Suppressor macrophage (primary cell): ENCODE data around the gene KRTAP3-1.
"Not testable (repeated sequence)": the region's sequence is repeated elsewhere in the genome, so short reads cannot be mapped to it uniquely, and the experiment has no call there.

Source experiments
- DNase-seq, 4 experiments: peaks; one replicate each; pipeline ENCODE4 v3.0.0-alpha.2; 2020 to 2022

Gene KRTAP3-1

GRCh38 chr17:41015454-41015853, 6.5 kb upstream of the KRTAP3-1 start:
- DNase-seq = no peak

GRCh38 chr17:41013606-41014005, 4.7 kb upstream of the KRTAP3-1 start:
- DNase-seq = no peak

- DNase-seq = no peak
These were observed 4.3 kb upstream of the KRTAP3-1 start for GRCh38 chr17:41013181-41013580.

- DNase-seq = no peak
These were observed 3.6 kb upstream of the KRTAP3-1 start for GRCh38 chr17:41012326-41013120.

GRCh38 chr17:41010441-41010840, 1.5 kb upstream of the KRTAP3-1 start:
- no peak for DNase-seq

GRCh38 chr17:41009936-41010335, 1.0 kb upstream of the KRTAP3-1 start:
- no peak for DNase-seq

- DNase-seq = no peak
These were observed 403 bp upstream of the KRTAP3-1 start for GRCh38 chr17:41009301-41009760.

- DNase-seq = no peak
These were observed 4.5 kb downstream of the KRTAP3-1 start for GRCh38 chr17:41004397-41004796.

- DNase-seq = no peak
These were observed 5.0 kb downstream of the KRTAP3-1 start for GRCh38 chr17:41003926-41004325.

- no peak for DNase-seq
These were observed 6.1 kb downstream of the KRTAP3-1 start for GRCh38 chr17:41002814-41003213.

- no peak for DNase-seq
These were observed 7.1 kb downstream of the KRTAP3-1 start for GRCh38 chr17:41001795-41002194.

- DNase-seq = not testable (repeated sequence)
These were observed 9.4 kb downstream of the KRTAP3-1 start, which contains the start of gene KRTAP3-2 for GRCh38 chr17:40999563-40999962. Gene KRTAP3-2 (minus strand): TSS chr17:40999906. CDS start chr17:40999853, 53 bp downstream.

GRCh38 chr17:40997361-40997760, 11.6 kb downstream of the KRTAP3-1 start:
- no peak for DNase-seq

- DNase-seq = no peak
These were observed 12.1 kb downstream of the KRTAP3-1 start for GRCh38 chr17:40996829-40997228.

- DNase-seq = no peak
These were observed 13.8 kb downstream of the KRTAP3-1 start for GRCh38 chr17:40995116-40995515.

- DNase-seq = no peak
These were observed 15.1 kb downstream of the KRTAP3-1 start, which contains the start of gene KRTAP3-3 for GRCh38 chr17:40993839-40994238. Gene KRTAP3-3 (minus strand): TSS chr17:40994164. CDS start chr17:40994097, 67 bp downstream.

GRCh38 chr17:40993084-40993483, 15.8 kb downstream of the KRTAP3-1 start:
- DNase-seq = no peak

GRCh38 chr17:40992666-40993065, 16.3 kb downstream of the KRTAP3-1 start:
- DNase-seq = no peak

GRCh38 chr17:40986920-40987319, 22.0 kb downstream of the KRTAP3-1 start:
- no peak for DNase-seq

- no peak for DNase-seq
These were observed 24.7 kb downstream of the KRTAP3-1 start, which contains the start of gene KRT40 for GRCh38 chr17:40984226-40984625. Gene KRT40 (minus strand): TSS chr17:40984326. CDS start chr17:40984273, 53 bp downstream.

GRCh38 chr17:40981115-40981514, 27.8 kb downstream of the KRTAP3-1 start:
- DNase-seq = no peak

- no peak for DNase-seq
These were observed 28.3 kb downstream of the KRTAP3-1 start for GRCh38 chr17:40980596-40980995.

- no peak for DNase-seq
These were observed 28.8 kb downstream of the KRTAP3-1 start for GRCh38 chr17:40980117-40980516.

- no peak for DNase-seq
These were observed 30.3 kb downstream of the KRTAP3-1 start for GRCh38 chr17:40978575-40979151.
